GM23248 (cell line): ENCODE results near the gene NEU4.

Experiments
- EZH2 ChIP-seq: fragments of 200-600 bp; sonication (generic); IDR thresholded peaks from 2 replicates; pipeline ENCODE4 v1.6.1; 2018; ENCODE audit warnings: antibody characterized with exemption, mild to moderate bottlenecking; ENCODE audit not compliant: insufficient read depth, poor library complexity, severe bottlenecking
- EZH2phosphoT487 ChIP-seq: fragments of 200-600 bp; sonication (generic); IDR thresholded peaks from 2 replicates; pipeline ENCODE4 v1.6.1; 2018; ENCODE audit warnings: antibody characterized with exemption, moderate library complexity, mild to moderate bottlenecking, low read depth; ENCODE audit not compliant: insufficient read depth

DNA sequence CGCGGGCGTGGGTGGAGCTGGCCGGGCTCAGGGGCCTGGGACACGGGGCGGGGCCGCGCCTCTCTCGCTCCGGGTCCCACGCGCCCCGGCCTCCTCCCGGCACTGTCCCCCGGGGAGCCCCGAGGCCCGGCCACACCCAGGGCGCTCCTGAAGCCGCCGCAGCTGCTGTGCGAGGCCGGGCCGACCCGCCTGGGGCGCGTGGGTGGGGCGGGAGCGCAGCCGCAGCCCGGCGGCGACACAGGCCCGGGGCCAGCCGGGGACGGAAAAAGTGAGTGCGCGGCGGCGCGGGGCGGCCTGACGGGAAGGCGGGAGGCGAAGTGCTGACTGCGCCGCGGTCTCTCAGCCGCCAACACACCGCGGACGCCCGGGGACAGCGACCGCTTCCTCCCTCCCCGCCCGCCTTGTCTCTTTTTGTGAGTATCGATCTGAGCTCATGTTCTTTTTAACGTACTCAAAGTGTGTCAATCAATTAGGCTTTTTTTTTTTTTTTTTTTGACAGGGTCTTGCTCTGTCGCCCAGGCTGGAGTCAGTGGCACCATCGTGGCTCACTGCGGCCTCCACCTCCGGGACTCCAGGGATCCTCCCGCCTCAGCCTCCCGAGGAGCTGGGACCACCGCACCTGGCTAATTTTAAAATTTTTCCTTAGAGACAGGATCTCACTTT lies 35.2 kb downstream of the NEU4 start:
- TF ChIP-seq EZH2phosphoT487 (no peak), EZH2 (no peak)
